GM18907 (cell line): ENCODE measurements around the gene PWWP2B.
A peak's percentile ranks its signal among the peaks of the same experiment; 100 is the strongest.

ENCODE experiments used
- ATAC-seq: cut with Tn5 transposase; IDR thresholded peaks from one replicate; pipeline ENCODE4 v1.9.1; 2021; ENCODE audit warnings: mild to moderate bottlenecking, moderate library complexity; ENCODE audit not compliant: unreplicated experiment

The PWWP2B gene

GRCh38 chr10:132417957-132418441 is 21.0 kb downstream of the PWWP2B start:
- no peak for ATAC-seq

- ATAC-seq: no peak
Measured at GRCh38 chr10:132418527-132419416, 21.8 kb downstream of the PWWP2B start.

GRCh38 chr10:132419538-132420468 is 22.8 kb downstream of the PWWP2B start:
- no peak for ATAC-seq

- no peak for ATAC-seq
Measured at GRCh38 chr10:132420469-132420980, 23.5 kb downstream of the PWWP2B start.

DNA sequence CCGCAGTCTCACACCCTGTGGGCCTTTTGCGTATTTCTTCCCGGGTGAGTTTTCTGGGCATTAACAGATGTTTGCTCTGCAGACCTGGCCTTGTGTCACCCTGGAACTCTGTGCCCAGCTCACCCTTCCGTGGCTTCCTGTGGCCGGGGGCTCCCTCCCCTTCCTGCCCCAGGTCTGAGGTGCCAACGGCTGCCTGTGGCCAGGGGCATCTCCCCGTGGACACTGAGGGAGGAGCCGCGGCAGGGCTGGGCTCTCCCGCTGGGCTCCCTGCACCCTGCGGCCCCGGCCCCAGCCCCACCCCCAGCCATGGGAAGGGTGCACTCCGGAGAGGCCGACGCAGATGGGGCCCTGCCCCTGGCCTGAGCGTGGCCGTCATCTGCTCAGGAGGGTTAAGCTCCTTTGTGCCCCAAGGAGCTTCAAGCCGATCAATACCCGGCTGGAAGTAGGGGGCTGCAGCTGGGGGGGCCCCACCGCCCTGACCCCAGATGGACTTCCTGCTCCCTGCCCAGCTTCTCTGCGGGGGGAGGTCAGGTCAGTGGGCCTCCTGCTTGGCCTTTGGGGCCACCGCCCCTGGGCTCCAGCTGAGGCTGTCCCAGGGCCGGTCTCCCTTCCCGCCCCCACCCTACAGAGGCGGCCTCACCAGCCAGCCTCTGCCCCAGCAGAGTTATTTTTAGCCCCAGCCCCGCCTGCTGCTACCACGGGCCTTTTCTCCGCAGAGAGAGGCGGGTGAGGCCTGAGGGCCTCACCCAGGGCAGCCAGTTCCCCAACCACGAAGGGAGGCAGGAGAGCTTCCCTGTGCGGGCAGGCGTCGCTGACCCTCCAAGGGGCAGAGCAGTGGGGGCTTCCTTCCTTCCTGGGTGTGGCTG is 24.2 kb downstream of the PWWP2B start:
- ATAC-seq: peak; percentile 47

DNA sequence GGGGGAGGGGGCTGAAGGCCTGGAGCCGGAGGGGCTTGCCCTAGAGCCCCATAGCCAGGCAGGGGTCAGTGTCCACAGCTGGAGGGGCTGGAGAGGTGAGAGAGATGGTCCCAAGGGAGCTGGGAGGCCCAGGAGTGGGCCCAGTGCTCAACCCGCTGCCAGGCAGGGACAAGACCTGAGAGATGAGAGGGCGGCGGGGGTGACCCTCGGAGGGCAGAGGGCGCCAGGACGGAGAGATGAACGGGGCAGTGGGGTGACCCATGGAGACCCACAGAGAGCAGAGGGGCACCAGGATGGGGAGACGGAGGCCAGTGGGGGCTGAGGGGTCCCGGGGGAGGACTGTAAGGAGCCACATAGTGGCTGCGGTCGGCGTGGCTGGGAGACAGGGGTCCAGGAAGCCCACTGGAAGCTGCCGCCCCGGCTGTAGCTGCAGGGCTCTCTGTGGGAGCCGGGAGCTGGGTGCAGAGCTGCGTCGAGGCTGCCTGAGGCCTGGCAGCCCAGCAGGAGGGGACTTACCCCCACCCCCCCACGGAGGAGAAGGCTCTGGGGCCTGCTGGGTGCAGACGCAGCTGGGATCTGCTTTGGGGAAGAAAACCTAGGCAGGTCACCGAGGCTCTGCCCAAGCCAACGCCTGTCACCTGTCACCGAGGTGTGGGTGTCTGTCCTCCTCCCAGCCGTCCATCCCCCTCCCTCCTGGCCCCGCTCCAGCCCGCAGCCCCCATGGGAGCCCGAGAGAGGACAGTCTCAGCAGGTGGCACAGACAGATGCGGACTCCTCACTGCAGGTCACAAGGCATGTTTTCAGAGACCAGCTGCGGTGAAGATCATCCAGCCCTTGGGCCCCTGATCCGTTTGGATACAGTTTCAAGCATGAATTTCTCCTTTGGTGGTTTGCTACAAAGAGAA is 25.1 kb downstream of the PWWP2B start:
- peak; percentile 52 for ATAC-seq

- ATAC-seq: peak; percentile 38
Measured at GRCh38 chr10:132422903-132423825, 26.2 kb downstream of the PWWP2B start.

DNA sequence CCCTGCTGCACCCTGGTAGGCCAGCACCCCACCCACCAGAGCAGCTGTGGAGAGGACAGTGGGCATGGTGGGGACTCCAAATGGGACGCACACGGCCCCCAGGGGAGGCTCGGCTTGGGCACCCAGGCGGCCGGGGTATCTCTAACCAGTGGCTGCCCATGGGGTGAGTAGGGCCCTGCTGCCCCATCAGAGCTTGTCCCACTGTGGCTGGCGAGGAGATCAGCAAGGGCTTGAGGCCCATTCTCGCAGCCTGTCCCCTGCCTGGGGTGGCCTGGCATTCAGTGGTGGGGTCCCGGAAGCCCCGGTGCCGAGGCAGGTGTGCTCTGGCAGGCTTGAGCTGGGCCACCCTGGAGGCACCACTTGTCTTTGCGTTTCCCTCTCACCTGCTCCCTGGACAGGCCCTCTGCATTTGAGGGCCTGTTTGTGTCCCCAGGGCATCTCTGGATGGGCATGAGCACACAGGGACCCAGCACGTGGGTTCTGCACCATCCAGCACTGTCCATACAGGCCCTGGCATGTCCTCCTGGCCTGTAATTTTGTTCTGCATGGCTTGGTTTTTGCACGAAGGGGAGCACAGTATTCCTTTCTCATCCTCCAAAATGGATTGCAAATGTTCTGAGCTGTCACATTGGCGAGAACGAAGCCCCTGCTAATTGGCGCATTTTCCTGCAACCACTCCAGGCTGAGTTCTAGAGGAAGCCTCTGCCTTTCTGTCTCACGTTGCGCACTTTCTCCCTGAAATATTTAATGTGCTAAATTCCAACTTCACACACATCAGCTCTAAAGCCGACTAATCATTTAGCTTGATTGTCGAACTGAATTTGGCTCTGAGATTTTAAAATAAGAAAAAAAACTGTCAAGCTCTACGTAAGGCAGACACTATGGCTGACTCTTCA is 27.2 kb downstream of the PWWP2B start:
- ATAC-seq: no peak

GRCh38 chr10:132425029-132425756 is 28.2 kb downstream of the PWWP2B start:
- no peak for ATAC-seq

GRCh38 chr10:132425757-132426155 is 28.8 kb downstream of the PWWP2B start:
- ATAC-seq: no peak

GRCh38 chr10:132427006-132427771 is 30.2 kb downstream of the PWWP2B start:
- no peak for ATAC-seq

DNA sequence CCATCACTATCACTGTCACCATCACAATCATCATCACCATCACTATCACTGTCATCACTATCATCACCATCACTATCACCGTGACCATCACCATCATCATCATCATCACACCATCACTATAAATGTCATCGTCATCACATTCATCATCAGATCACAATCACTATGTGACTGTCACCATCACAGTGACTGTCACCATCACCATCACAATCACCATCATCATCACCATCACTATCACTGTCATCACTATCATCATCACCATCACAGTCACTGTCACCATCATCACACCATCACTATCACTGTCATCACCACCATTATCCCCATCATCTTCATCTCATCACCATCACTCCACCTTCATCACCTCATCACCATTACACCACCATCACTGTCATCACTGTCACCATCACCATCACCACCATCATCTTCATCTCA is 31.0 kb downstream of the PWWP2B start:
- ATAC-seq: no peak

DNA sequence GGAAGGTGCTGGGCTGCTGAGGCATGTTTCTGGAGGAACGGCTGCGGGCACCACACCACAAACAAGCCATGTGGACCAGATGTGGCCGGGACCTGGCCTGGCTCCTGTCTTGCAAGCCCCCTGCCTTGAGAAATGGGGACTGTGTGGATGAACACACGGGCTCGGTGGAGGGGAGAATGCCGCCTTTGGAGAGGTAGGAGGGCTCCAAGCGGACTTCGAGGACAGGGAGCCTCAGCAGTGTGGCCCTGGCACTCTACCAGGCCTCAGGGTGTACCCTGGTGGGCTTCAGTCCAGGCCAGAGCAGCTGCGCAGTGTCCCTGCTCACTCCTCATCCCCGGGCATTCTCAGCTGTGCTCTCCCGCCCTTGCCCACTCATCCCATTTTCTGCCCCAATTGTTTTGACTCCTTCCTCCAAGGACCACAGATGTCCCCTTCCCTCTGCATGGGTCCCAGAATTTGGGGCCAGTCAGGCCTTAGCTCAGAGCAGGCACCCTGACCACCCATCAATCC is 31.5 kb downstream of the PWWP2B start:
- ATAC-seq: no peak

- ATAC-seq: no peak
Measured at GRCh38 chr10:132429281-132430230, 32.6 kb downstream of the PWWP2B start.
